HepG2 (cell line): ENCODE data around the gene KARS1. TPM values are rescaled to one million over a fixed set of nuclear protein-coding genes. Genes with fewer than 3 reads are reported as not detected.

Source experiments
- ATAC-seq: fragments of 200-7000 bp; cut with Tn5 transposase; 3 replicates; pipeline ENCODE4 v1.9.1; 2020; ENCODE audit warnings: mild to moderate bottlenecking, moderate library complexity
- BruUV-seq: library from RNA; stranded (reverse); fragments of 400-500 nt; replicated peaks from 2 replicates; lab custom pipeline; 2021; lab: Mats Ljungman, UMichigan
- CTCF ChIA-PET: fragments of 300-600 bp; formaldehyde crosslinking; extraction: SDS; loops from one replicate; lab custom pipeline; 2021; ENCODE audit warnings: low total read pairs, inconsistent platforms, low intra/inter-chr PET ratio; lab: Yijun Ruan, JAX
- POLR2A ChIA-PET: fragments of 350-600 bp; sonication (Branson Sonifier 250); formaldehyde crosslinking; loops from one replicate; lab custom pipeline; 2020; ENCODE audit warnings: antibody characterized with exemption, inconsistent platforms; lab: Yijun Ruan, JAX
- DNase-seq: peaks from one replicate; pipeline ENCODE4 v3.0.0-alpha.2; 2015; ENCODE audit warnings: low spot score
- FAIRE-seq: peaks from 3 replicates; lab custom pipeline; 2011; peaks lifted over from hg19 to GRCh38; lab: Jason Lieb, UNC
- H2AFZ ChIP-seq: one replicate; pipeline ENCODE4 v1.6.1; 2011; ENCODE audit warnings: low read length, inconsistent platforms
- H3K27ac ChIP-seq: fragments of 300-600 bp; 3 replicates; pipeline ENCODE4 v1.8.0; 2011; ENCODE audit warnings: mixed run types, mild to moderate bottlenecking, mixed read lengths, low read length, inconsistent platforms; ENCODE audit not compliant: insufficient read depth; ENCODE audit errors: extremely low read length
- H3K27me3 ChIP-seq, 2 experiments: fragments of 200-600 bp in 1 of 2; 2 replicates in 1 of 2; 3 replicates in 1 of 2; pipeline versions ENCODE4 v1.6.0 to v1.8.0; 2011; ENCODE audit warnings: low read length in 2 of 2, mild to moderate bottlenecking in 2 of 2, moderate library complexity in 2 of 2, inconsistent platforms in 1 of 2; ENCODE audit not compliant: insufficient read depth in 2 of 2, control insufficient read depth in 1 of 2
- H3K36me3 ChIP-seq, 2 experiments: fragments of 200-600 bp in 1 of 2; replicated peaks in 1 of 2; 2 replicates in 1 of 2; 3 replicates in 1 of 2; pipeline versions ENCODE4 v1.5.1 to v1.8.0; 2011; ENCODE audit warnings: low read length in 2 of 2, inconsistent platforms in 1 of 2; ENCODE audit not compliant: insufficient read depth in 2 of 2, control insufficient read depth in 1 of 2
- H3K4me1 ChIP-seq: 2 replicates; pipeline ENCODE4 v1.5.1; 2012; ENCODE audit warnings: low read length, inconsistent platforms; ENCODE audit not compliant: insufficient read depth
- H3K4me2 ChIP-seq: 2 replicates; pipeline ENCODE4 v1.6.0; 2011; ENCODE audit warnings: low read depth, low read length, inconsistent platforms
- H3K4me3 ChIP-seq, 3 experiments: fragments of 200-600 bp in 1 of 3; sonication (generic), shearing (Covaris generic) in 1 of 3; replicated peaks in 1 of 3; 2 replicates each; pipeline ENCODE4 v1.5.1; 2011 to 2016; ENCODE audit warnings: low read length in 3 of 3, inconsistent platforms in 2 of 3, low read depth in 2 of 3, mild to moderate bottlenecking in 2 of 3, control low read depth in 1 of 3, mixed read lengths in 1 of 3; ENCODE audit not compliant: insufficient read depth in 1 of 3
- H3K79me2 ChIP-seq: one replicate; pipeline ENCODE4 v1.6.1; 2011; ENCODE audit warnings: low read length, inconsistent platforms; ENCODE audit not compliant: insufficient read depth
- H3K9ac ChIP-seq: 2 replicates; pipeline ENCODE4 v1.6.0; 2011; ENCODE audit warnings: mild to moderate bottlenecking, low read depth, low read length, inconsistent platforms; ENCODE audit not compliant: insufficient read depth
- H3K9me3 ChIP-seq: 2 replicates; pipeline ENCODE4 v1.5.1; 2012; ENCODE audit warnings: mild to moderate bottlenecking, low read length
- H4K20me1 ChIP-seq: 2 replicates; pipeline ENCODE4 v1.6.0; 2011; ENCODE audit warnings: inconsistent platforms, mild to moderate bottlenecking, low read length, moderate library complexity; ENCODE audit not compliant: insufficient read depth
- BCL6 ChIP-seq: IDR thresholded peaks from 2 replicates; pipeline ENCODE4 v1.6.1; 2016; ENCODE audit warnings: missing genetic modification reagents, missing compliant biosample characterization
- FLYWCH1 ChIP-seq: sonication (generic); formaldehyde crosslinking; IDR thresholded peaks from 2 replicates; pipeline ENCODE4 v1.8.1; 2023; ENCODE audit warnings: mild to moderate bottlenecking, missing genetic modification reagents
- GABPA ChIP-seq, 2 experiments: IDR thresholded peaks; 2 replicates each; pipeline ENCODE4 v1.6.1; 2011 to 2016; ENCODE audit warnings: low read depth in 2 of 2, low read length in 1 of 2, missing biosample characterization in 1 of 2, missing genetic modification characterization in 1 of 2
- HNF4A ChIP-seq: sonication (generic); formaldehyde crosslinking; IDR thresholded peaks from 2 replicates; pipeline ENCODE4 v1.4.0; 2020; ENCODE audit warnings: missing genetic modification reagents
- HNF4G ChIP-seq, 2 experiments: sonication (generic) in 1 of 2; formaldehyde crosslinking in 1 of 2; IDR thresholded peaks; 2 replicates each; pipeline versions ENCODE4 v1.4.0 to v1.6.1; 2011 to 2020; ENCODE audit warnings: borderline replicate concordance in 2 of 2, low read depth in 2 of 2, mild to moderate bottlenecking in 2 of 2, low read length in 1 of 2, missing genetic modification reagents in 1 of 2, moderate library complexity in 1 of 2
- KDM4B ChIP-seq: sonication (generic); formaldehyde crosslinking; IDR thresholded peaks from 2 replicates; pipeline ENCODE4 v1.4.0; 2020; ENCODE audit warnings: missing genetic modification reagents
- MBNL3 ChIP-seq: fragments of 250-450 bp; sonication (Bioruptor Pico); conservative IDR thresholded peaks from 2 replicates; pipeline ENCODE4 v1.8.0; 2022; ENCODE audit warnings: mild to moderate bottlenecking, inconsistent platforms
- NCOA1 ChIP-seq: sonication (generic); formaldehyde crosslinking; IDR thresholded peaks from 2 replicates; pipeline ENCODE4 v1.9.0; 2021; ENCODE audit warnings: missing genetic modification reagents
- REPIN1 ChIP-seq: sonication (generic); formaldehyde crosslinking; IDR thresholded peaks from 2 replicates; pipeline ENCODE4 v1.8.0; 2022; ENCODE audit warnings: missing genetic modification reagents, low read depth, mild to moderate bottlenecking, borderline replicate concordance
- RFXANK ChIP-seq: IDR thresholded peaks from 2 replicates; pipeline ENCODE4 v1.6.1; 2016
- SAP130 ChIP-seq: IDR thresholded peaks from 2 replicates; pipeline ENCODE4 v1.6.1; 2016; ENCODE audit warnings: low read depth
- TFDP2 ChIP-seq: sonication (generic); formaldehyde crosslinking; IDR thresholded peaks from 2 replicates; pipeline ENCODE4 v1.4.0; 2020; ENCODE audit warnings: missing genetic modification reagents
- THAP11 ChIP-seq: IDR thresholded peaks from 2 replicates; pipeline ENCODE4 v1.6.1; 2016; ENCODE audit warnings: missing biosample characterization, missing genetic modification reagents
- ZNF12 ChIP-seq: sonication (generic); formaldehyde crosslinking; IDR thresholded peaks from 2 replicates; pipeline ENCODE4 v1.5.0; 2020; ENCODE audit warnings: missing genetic modification reagents
- ZNF124 ChIP-seq: sonication (generic); formaldehyde crosslinking; IDR thresholded peaks from 2 replicates; pipeline ENCODE4 v1.4.0; 2020; ENCODE audit warnings: missing genetic modification reagents
- ZNF24 ChIP-seq: fragments of 450-650 bp; IDR thresholded peaks from 2 replicates; pipeline ENCODE4 v1.6.1; 2017; ENCODE audit warnings: antibody characterized with exemption, mild to moderate bottlenecking
- ZNF446 ChIP-seq: sonication (generic); formaldehyde crosslinking; IDR thresholded peaks from 2 replicates; pipeline ENCODE4 v1.5.0; 2020; ENCODE audit warnings: mild to moderate bottlenecking, missing genetic modification reagents
- ZNF468 ChIP-seq: sonication (generic); formaldehyde crosslinking; IDR thresholded peaks from 2 replicates; pipeline ENCODE4 v1.8.0; 2022; ENCODE audit warnings: mild to moderate bottlenecking, moderate library complexity, missing genetic modification reagents
- ZNF570 ChIP-seq: sonication (generic); formaldehyde crosslinking; IDR thresholded peaks from 2 replicates; pipeline ENCODE4 v1.4.0; 2020; ENCODE audit warnings: mild to moderate bottlenecking, missing genetic modification reagents, borderline replicate concordance
- ZNF614 ChIP-seq: IDR thresholded peaks from 2 replicates; pipeline ENCODE4 v1.6.1; 2018; ENCODE audit warnings: missing biosample characterization, missing genetic modification reagents, inconsistent platforms, borderline replicate concordance
- ZNF660 ChIP-seq: sonication (generic); formaldehyde crosslinking; IDR thresholded peaks from 2 replicates; pipeline ENCODE4 v1.5.1; 2020; ENCODE audit warnings: mild to moderate bottlenecking, low read depth, missing genetic modification reagents, borderline replicate concordance
- ZNF746 ChIP-seq: sonication (generic); formaldehyde crosslinking; IDR thresholded peaks from 2 replicates; pipeline ENCODE4 v1.8.0; 2022; ENCODE audit warnings: mild to moderate bottlenecking, missing genetic modification reagents
- ZNF772 ChIP-seq: sonication (generic); formaldehyde crosslinking; IDR thresholded peaks from 2 replicates; pipeline ENCODE4 v1.5.0; 2020; ENCODE audit warnings: mild to moderate bottlenecking, missing genetic modification reagents
- ZSCAN5A ChIP-seq: sonication (generic); formaldehyde crosslinking; IDR thresholded peaks from 2 replicates; pipeline ENCODE4 v1.8.0; 2022; ENCODE audit warnings: mild to moderate bottlenecking, missing genetic modification reagents, borderline replicate concordance
- WGBS: methylation state at CpG from one replicate; pipeline ENCODE4 v1.1.6; 2017; ENCODE audit warnings: low lambda C conversion rate; 5-methylcytosine and 5-hydroxymethylcytosine counted together
- in situ Hi-C: cut with HindIII; loops from 2 replicates; pipeline ENCODE4 v1.10.0; 2017; ENCODE audit warnings: low pct_unique_long_range_greater_than_20kb; ENCODE audit not compliant: extremely low pct_ligation_motif_present
- intact Hi-C: fragments of 100-400 bp; cut with micrococcal nuclease; formaldehyde crosslinking; loops from one replicate; pipeline ENCODE4 v1.10.0; 2022; ENCODE audit not compliant: unreplicated experiment
- polyA plus RNA-seq, 8 experiments: library from polyadenylated mRNA; depleted of rRNA in 3 of 8; stranded (reverse) in 7 of 8; unstranded in 1 of 8; fragments of >200 nt; fragmentation: Illumina TruSeq in 4 of 8; extraction: Trizol in 4 of 8; gene quantifications; 2 replicates each; pipeline versions ENCODE4 v1.2.1 to v1.2.3, GENCODE V29; 2011 to 2016; ENCODE audit warnings: low read depth in 4 of 8, missing spikeins in 1 of 8, mixed read lengths in 1 of 8; ENCODE audit not compliant: insufficient read depth in 1 of 8
- total RNA-seq, 5 experiments: library from RNA; depleted of rRNA; stranded (reverse); fragments of >200 nt; fragmentation: Illumina TruSeq; extraction: Trizol; gene quantifications; 2 replicates each; pipeline ENCODE4 v1.2.3, GENCODE V29; 2016; ENCODE audit warnings: low read depth in 1 of 5
- TF ChIP-seq, protein P1 (sequence below): IDR thresholded peaks from 2 replicates; pipeline ENCODE4 v1.6.1; 2016; ENCODE audit warnings: mild to moderate bottlenecking, missing biosample characterization, missing genetic modification reagents

Gene KARS1
- total and polyA plus RNA-seq, 2 of the 13 experiments (the other 11 are each of a cell fraction or from before 2014, with no cell fraction given), result 141 to 276 TPM

DNA sequence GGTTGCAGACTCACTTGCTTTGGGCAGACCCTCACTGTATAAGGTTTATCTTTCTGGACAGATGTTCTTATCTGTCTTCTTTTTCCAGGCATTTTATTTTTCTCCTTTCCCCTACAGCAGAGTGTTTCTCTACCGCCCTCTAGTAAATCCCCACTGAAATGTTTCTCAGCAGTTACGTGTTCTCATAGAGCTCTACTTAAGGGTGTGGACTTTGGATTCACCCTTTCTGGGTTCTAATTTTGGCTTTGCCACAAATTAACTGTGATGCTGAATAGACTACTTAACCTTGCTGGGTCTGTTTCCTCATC, 26.3 kb downstream of the KARS1 start:
- FAIRE-seq (peak; percentile 60), ATAC-seq (no peak; the same call in 2 of the 3 replicates), DNase-seq (peak; percentile 53)
- Histone ChIP-seq H3K9ac (no peak overlapping the region), H2AFZ (no peak overlapping the region), H3K4me3 (no peak overlapping the region), H3K79me2 (peaks cover 7% of the 10 kb centered on the region), H4K20me1 (no peaks in the 10 kb centered on the region), H3K27ac (no peak overlapping the region), H3K27me3 (no peaks in the 10 kb centered on the region; a peak in 1 of 5 replicates), H3K9me3 (no peaks in the 10 kb centered on the region), H3K4me2 (no peak overlapping the region), H3K4me1 (peaks cover 34% of the 10 kb centered on the region), H3K36me3 (peaks cover 3 to 26% of the 10 kb centered on the region in 2 experiments)
- BruUV-seq, result no TSS peak
- POLR2A ChIA-PET, result interaction anchor here (2.9 kb wide), 1 partner anchor 104 kb away, joined by 16 read pairs; no protein-coding TSS in a partner anchor
- in situ Hi-C loops (no loop called here), intact Hi-C loops (loop anchor here (1.0 to 5.0 kb wide), 3 partner anchors 27 to 150 kb away; partner anchors contain the start of gene TMEM231)
- CTCF ChIA-PET, result interaction anchor here (1.2 kb wide), 1 partner anchor 149 kb away, joined by 5 read pairs; no protein-coding TSS in a partner anchor
- 51% methylated on average over 2 of the region's 2 CpGs for WGBS
- TF ChIP-seq ZNF468 (CRISPR knock-in tag), result no peak
- peak; percentile 91; the same call in 1 of the 2 replicates for TF ChIP-seq ZNF614 (CRISPR knock-in tag)
- TF ChIP-seq KDM4B (CRISPR knock-in tag), result no peak
- no peak for TF ChIP-seq ZNF660 (CRISPR knock-in tag)
- TF ChIP-seq BCL6 (CRISPR knock-in tag), result no peak
- TF ChIP-seq REPIN1 (CRISPR knock-in tag), result no peak
- TF ChIP-seq ZNF446, result no peak
- no peak for TF ChIP-seq GABPA (IDR thresholded peaks at IDR 0.05; ENCODE audit: low read depth, low read length)
- TF ChIP-seq GABPA (CRISPR knock-in tag; IDR thresholded peaks at IDR 0.05; ENCODE audit: low read depth), result 0 out of 2 replicates have a peak, but pooled peaks have one; percentile 27
- TF ChIP-seq ZNF124 (CRISPR knock-in tag), result no peak
- no peak for TF ChIP-seq MBNL3
- TF ChIP-seq FLYWCH1 (CRISPR knock-in tag), result no peak
- peak; percentile 51 for TF ChIP-seq SAP130
- TF ChIP-seq ZNF746 (CRISPR knock-in tag), result no peak
- no peak for TF ChIP-seq NCOA1 (CRISPR knock-in tag)
- no peak for TF ChIP-seq RFXANK
- TF ChIP-seq TFDP2, result no peak
- no peak for TF ChIP-seq ZSCAN5A (CRISPR knock-in tag)
- TF ChIP-seq ZNF12 (CRISPR knock-in tag), result no peak
- no peak for TF ChIP-seq ZNF772
- peak; percentile 44; the same call in 1 of the 2 replicates for TF ChIP-seq HNF4A (CRISPR knock-in tag)
- peak; percentile 51 for TF ChIP-seq THAP11 (CRISPR knock-in tag)
- TF ChIP-seq, protein P1, sequence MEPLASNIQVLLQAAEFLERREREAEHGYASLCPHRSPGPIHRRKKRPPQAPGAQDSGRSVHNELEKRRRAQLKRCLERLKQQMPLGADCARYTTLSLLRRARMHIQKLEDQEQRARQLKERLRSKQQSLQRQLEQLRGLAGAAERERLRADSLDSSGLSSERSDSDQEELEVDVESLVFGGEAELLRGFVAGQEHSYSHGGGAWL (CRISPR knock-in tag), result no peak
- no peak for TF ChIP-seq ZNF24
- peak; percentile 53; the same call in 1 of the 2 replicates for TF ChIP-seq HNF4G (IDR thresholded peaks at IDR 0.05; ENCODE audit: borderline replicate concordance, low read depth, low read length)
- no peak for TF ChIP-seq HNF4G (CRISPR knock-in tag; IDR thresholded peaks at IDR 0.05; ENCODE audit: borderline replicate concordance, low read depth)
- TF ChIP-seq ZNF570 (CRISPR knock-in tag), result no peak
